Measurements from ENCODE around the gene ALPL.

ALPL gene

DNA sequence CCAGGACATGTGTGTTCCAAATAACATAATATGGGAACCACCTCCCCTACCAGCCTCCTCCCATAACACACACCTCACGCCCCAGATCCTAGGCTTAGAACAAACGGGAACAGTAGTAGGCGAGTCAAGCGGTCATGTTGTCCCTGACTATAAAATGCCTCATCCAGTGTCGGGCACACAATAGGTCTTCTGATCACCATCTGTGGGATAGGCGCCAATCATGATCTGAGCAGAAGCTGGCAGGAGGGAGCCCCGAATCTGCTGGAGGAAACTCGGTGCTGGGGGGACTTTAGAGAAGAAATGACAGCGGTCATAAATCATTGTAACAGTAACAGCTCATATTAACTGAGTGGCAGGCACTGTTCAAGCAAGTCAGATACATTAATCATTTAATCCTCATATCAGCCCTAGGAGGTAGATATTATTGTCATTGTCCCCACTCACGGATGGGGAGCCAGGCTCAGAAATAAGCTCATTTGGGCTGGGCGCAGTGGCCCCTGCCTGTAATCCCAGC is 13.4 kb downstream of the ALPL start:
- Histone ChIP-seq H3K9ac (ENCODE audit: low read depth, low read length) (no peak overlapping the region), H3K36me3 (ENCODE audit: insufficient read depth, low read length) (no peaks in the 10 kb centered on the region), H3K27me3 (ENCODE audit: control insufficient read depth, insufficient read depth, low read length) (no peaks in the 10 kb centered on the region), H3K4me2 (ENCODE audit: low read length) (no peak overlapping the region), H3K4me3 (ENCODE audit: low read length) (no peak overlapping the region), H3K4me1 (ENCODE audit: control insufficient read depth, insufficient read depth, low read length) (peaks cover 7% of the 10 kb centered on the region), H3K9me3 (replicated peaks; ENCODE audit: low read length) (no peaks in the 10 kb centered on the region)

DNA sequence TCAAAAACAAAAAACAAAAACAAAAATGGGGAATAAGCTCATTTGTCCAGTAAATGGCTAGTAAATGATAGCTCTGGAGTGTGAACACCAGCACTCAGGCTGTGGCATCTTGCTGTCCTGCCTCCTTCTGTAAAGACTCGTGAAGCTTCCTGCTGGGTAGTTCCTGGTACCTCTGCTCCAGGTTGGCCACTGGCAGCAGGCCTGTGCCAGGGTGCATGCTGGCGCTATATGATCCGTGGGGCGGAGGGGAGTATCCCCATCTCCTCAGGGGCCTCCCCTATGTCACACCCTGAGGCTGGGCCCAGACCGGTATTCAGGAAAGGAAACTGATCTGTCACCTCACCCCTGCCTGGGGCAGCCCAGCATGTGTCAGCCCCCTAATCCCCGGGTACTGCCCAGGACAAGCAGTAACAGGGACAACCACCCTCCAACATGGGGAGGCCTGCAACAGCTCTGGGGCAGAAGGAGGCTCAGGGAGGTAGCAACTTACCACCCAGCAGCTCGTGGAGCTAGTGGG is 14.1 kb downstream of the ALPL start:
- Histone ChIP-seq H3K4me1 (ENCODE audit: control insufficient read depth, insufficient read depth, low read length) (peaks cover 7% of the 10 kb centered on the region), H3K4me2 (ENCODE audit: low read length) (no peak overlapping the region), H3K27me3 (ENCODE audit: control insufficient read depth, insufficient read depth, low read length) (no peaks in the 10 kb centered on the region), H3K9ac (ENCODE audit: low read depth, low read length) (no peak overlapping the region), H3K36me3 (ENCODE audit: insufficient read depth, low read length) (no peaks in the 10 kb centered on the region), H3K4me3 (ENCODE audit: low read length) (no peak overlapping the region), H3K9me3 (replicated peaks; ENCODE audit: low read length) (no peaks in the 10 kb centered on the region)

DNA sequence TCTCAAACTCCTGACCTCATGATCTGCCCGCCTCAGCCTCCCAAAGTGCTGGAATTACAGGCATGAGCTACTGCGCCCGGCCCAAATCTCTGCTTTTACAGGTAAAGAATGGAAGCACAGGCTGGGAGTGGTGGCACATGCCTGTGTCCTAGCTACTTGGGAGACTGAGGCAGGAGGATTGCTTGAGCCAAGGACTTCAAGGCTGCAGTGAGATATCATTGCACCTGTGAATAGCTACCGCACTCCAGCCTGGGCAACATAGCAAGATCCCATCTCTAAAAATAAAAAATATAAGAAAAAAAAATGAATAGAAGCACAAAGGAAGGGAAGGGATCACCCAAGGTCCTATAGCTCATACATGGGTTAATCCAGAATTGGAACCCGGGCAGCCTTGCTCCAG is 15.0 kb downstream of the ALPL start:
- no peaks in the 10 kb centered on the region for H3K36me3 ChIP-seq (ENCODE audit: insufficient read depth, low read length)
- no peaks in the 10 kb centered on the region for H3K27me3 ChIP-seq (ENCODE audit: control insufficient read depth, insufficient read depth, low read length)
- H3K4me3 ChIP-seq (ENCODE audit: low read length) = no peak overlapping the region
- peaks cover 7% of the 10 kb centered on the region for H3K4me1 ChIP-seq (ENCODE audit: control insufficient read depth, insufficient read depth, low read length)
- no peaks in the 10 kb centered on the region for H3K9me3 ChIP-seq (replicated peaks; ENCODE audit: low read length)
- H3K4me2 ChIP-seq (ENCODE audit: low read length) = no peak overlapping the region
- no peak overlapping the region for H3K9ac ChIP-seq (ENCODE audit: low read depth, low read length)

DNA sequence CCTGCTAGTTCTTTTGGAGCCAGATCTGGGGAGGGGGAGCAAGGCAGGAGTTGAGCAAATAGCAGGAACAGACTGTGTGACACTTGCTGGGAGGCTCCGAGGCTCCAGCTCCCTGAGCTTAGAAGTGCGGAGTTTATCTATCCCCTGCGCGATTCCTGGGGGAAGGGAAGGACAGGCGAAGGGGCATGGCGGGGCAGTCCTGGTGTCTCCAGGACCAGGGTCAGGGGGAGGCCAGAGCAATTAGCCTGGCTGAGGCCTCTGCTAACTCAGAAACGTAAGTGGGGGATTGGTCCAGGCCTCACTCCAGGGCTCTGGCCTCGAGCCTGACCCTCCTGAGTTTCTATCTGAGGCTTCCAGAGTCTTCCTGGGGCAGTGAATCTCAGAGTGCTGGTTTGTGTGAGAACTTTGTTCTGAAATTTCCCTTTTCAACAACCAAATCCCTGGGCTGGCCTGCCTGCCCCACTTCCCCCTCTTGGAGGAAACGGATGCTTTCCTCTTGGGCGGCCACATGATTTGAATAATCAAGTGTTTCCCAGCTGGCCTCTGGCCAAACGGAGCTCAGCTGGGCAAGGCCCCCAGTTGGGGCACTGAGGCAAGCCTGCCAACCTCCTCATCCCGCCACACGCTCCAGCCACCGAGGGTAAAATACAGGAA is 15.6 kb downstream of the ALPL start:
- H3K27me3 ChIP-seq (ENCODE audit: control insufficient read depth, insufficient read depth, low read length) = no peaks in the 10 kb centered on the region
- H3K4me1 ChIP-seq (ENCODE audit: control insufficient read depth, insufficient read depth, low read length) = peaks cover 7% of the 10 kb centered on the region
- H3K36me3 ChIP-seq (ENCODE audit: insufficient read depth, low read length) = no peaks in the 10 kb centered on the region
- no peaks in the 10 kb centered on the region for H3K9me3 ChIP-seq (replicated peaks; ENCODE audit: low read length)
- H3K9ac ChIP-seq (ENCODE audit: low read depth, low read length) = no peak overlapping the region
- no peak overlapping the region for H3K4me3 ChIP-seq (ENCODE audit: low read length)
- no peak overlapping the region for H3K4me2 ChIP-seq (ENCODE audit: low read length)

DNA sequence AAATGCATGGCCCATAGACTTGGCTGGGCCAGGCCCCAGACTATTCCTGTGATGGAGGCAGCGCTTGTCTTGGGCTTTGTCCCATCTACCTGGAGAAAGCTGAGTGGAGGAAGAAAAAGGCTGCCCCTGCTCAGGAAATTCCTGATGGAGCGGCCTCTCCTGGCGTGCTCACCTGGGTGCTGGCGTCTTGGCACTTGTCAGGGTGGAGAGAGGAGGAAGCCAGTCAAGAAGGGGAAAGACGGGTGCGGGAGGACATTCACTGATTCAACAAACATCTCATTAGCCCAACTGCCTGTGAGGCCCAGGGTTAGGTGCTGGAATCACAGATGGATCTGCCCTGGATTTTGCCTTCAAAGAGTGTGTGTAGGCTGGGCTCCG is 16.1 kb downstream of the ALPL start:
- H3K9ac ChIP-seq (ENCODE audit: low read depth, low read length) = no peak overlapping the region
- no peaks in the 10 kb centered on the region for H3K9me3 ChIP-seq (replicated peaks; ENCODE audit: low read length)
- H3K36me3 ChIP-seq (ENCODE audit: insufficient read depth, low read length) = no peaks in the 10 kb centered on the region
- H3K4me3 ChIP-seq (ENCODE audit: low read length) = no peak overlapping the region
- H3K27me3 ChIP-seq (ENCODE audit: control insufficient read depth, insufficient read depth, low read length) = no peaks in the 10 kb centered on the region
- H3K4me2 ChIP-seq (ENCODE audit: low read length) = no peak overlapping the region
- H3K4me1 ChIP-seq (ENCODE audit: control insufficient read depth, insufficient read depth, low read length) = peaks cover 7% of the 10 kb centered on the region

DNA sequence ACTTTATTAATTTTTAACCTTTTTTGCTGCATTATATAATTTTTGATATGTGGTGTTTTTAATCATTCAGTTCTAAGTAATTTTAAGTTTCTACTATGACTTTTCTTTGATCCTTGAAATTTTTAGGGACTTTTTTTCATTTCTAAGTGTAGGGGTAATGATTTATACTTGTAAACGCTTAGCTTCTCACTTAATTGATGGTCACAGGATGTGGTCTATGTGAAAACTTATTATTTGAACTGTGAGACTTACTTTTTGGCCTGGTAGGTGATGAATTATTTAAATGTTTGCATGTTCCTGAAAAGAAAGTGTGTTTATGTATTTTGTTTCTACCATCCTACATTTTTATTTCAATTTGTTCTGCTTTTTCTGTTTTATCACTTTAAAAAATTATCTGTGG is 17.2 kb downstream of the ALPL start:
- Histone ChIP-seq H3K9ac (ENCODE audit: low read depth, low read length) (no peak overlapping the region), H3K4me1 (ENCODE audit: control insufficient read depth, insufficient read depth, low read length) (no peaks in the 10 kb centered on the region), H3K36me3 (ENCODE audit: insufficient read depth, low read length) (no peaks in the 10 kb centered on the region), H3K4me2 (ENCODE audit: low read length) (no peak overlapping the region), H3K4me3 (ENCODE audit: low read length) (no peak overlapping the region), H3K27me3 (ENCODE audit: control insufficient read depth, insufficient read depth, low read length) (no peaks in the 10 kb centered on the region), H3K9me3 (replicated peaks; ENCODE audit: low read length) (no peaks in the 10 kb centered on the region)

DNA sequence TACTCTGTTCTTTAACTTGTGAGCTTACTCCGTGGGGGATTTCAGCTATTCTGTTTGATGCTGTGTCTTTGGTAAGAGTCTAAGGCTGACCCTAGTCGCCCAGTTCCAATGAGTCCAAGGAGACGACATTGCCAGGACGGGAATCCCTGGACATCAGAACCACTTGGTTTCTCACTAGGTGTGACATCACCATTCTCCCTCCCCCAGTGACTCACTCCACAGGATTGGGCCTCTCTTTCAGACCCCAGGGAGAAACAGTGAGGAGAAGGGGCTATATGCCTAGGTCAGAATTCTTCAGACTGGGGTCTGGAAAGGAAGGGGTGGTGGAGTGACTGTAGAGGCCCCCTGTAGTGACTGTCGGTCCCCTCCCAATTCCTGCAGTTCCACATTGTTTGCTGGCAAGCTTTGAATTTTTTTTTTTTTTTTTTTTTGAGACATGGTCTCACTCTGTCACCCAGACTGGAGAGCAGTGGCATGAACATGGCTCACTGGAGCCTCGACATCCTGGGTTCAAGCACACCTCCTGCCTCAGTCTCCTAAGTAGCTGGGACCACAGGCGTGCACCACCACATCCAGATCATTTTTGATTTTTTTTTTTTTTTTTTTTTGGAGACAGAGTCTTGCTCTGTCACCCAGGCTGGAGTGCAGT is 21.3 kb downstream of the ALPL start:
- Histone ChIP-seq H3K4me2 (ENCODE audit: low read length) (no peak overlapping the region), H3K4me1 (ENCODE audit: control insufficient read depth, insufficient read depth, low read length) (no peaks in the 10 kb centered on the region), H3K9ac (ENCODE audit: low read depth, low read length) (no peak overlapping the region), H3K9me3 (replicated peaks; ENCODE audit: low read length) (no peaks in the 10 kb centered on the region), H3K27me3 (ENCODE audit: control insufficient read depth, insufficient read depth, low read length) (no peaks in the 10 kb centered on the region), H3K4me3 (ENCODE audit: low read length) (no peak overlapping the region), H3K36me3 (ENCODE audit: insufficient read depth, low read length) (no peaks in the 10 kb centered on the region)

DNA sequence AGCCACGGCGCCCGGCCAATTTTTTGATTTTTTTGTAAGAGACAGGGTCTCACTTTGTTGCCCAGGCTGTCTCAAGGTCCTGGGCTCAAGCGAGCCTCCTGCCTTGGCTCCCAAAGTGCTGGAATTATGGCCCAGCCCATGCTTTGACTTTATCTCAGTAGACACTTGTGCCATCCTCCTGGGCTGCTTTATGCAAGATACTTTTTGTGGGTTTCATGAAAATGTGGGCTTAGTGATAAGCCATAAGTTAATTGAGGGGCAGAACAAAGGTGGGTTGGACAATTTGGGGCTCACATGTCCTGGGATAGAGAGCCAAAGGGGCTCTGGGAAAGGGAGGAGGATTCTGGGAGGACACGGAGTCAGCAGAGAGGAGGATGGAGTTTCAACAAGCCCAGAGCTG is 22.0 kb downstream of the ALPL start:
- Histone ChIP-seq H3K36me3 (ENCODE audit: insufficient read depth, low read length) (no peaks in the 10 kb centered on the region), H3K4me2 (ENCODE audit: low read length) (no peak overlapping the region), H3K9ac (ENCODE audit: low read depth, low read length) (no peak overlapping the region), H3K4me1 (ENCODE audit: control insufficient read depth, insufficient read depth, low read length) (no peaks in the 10 kb centered on the region), H3K27me3 (ENCODE audit: control insufficient read depth, insufficient read depth, low read length) (no peaks in the 10 kb centered on the region), H3K4me3 (ENCODE audit: low read length) (no peak overlapping the region), H3K9me3 (replicated peaks; ENCODE audit: low read length) (no peaks in the 10 kb centered on the region)

DNA sequence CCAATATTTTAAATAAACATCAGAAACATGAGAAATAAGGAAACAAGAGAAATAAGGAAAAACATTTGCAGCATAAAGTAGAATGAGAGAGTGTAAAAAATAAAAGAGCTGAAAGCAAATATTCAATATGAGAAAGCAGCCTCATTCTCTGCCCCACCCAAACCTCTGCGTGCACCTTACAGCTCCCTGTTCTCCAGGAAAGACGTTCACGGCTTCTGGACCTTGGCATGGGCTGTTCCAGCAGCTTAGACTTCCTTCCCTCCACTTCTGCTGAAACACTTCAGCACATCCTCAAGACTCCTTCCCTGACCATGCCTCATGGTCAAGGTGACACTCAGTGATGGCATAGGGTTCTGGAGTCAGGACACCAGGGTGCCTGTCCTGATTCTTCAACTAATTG is 23.3 kb downstream of the ALPL start:
- Histone ChIP-seq H3K4me1 (ENCODE audit: control insufficient read depth, insufficient read depth, low read length) (peaks cover under 1% of the 10 kb centered on the region), H3K27me3 (ENCODE audit: control insufficient read depth, insufficient read depth, low read length) (no peaks in the 10 kb centered on the region), H3K4me2 (ENCODE audit: low read length) (no peak overlapping the region), H3K36me3 (ENCODE audit: insufficient read depth, low read length) (no peaks in the 10 kb centered on the region), H3K4me3 (ENCODE audit: low read length) (no peak overlapping the region), H3K9ac (ENCODE audit: low read depth, low read length) (no peak overlapping the region), H3K9me3 (replicated peaks; ENCODE audit: low read length) (no peaks in the 10 kb centered on the region)

DNA sequence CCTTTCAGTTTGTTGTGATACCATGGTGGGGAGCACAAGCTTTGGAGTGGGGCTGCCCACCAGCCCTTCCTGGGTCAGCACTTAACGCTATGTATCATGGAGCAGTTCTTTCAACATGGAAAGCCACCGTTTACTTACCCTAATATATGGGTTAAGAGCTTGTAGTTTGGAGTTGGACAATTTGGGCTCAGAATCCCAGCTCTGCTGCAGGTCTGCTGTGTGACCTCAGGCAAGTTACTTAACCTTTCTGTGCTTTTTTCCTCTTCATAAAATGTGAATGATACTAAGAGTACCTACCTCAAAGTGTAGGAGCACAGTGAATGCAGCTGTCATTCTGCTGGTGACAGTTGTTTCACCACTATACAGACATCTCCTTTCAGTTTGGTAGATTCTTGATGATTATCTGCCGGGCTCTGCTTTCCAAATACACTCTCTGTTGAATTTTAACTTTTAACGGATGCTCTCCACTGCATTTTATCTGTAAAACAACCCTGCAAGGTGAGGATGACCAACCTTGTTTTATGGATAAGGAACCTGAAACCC is 23.8 kb downstream of the ALPL start:
- Histone ChIP-seq H3K4me3 (ENCODE audit: low read length) (no peak overlapping the region), H3K9ac (ENCODE audit: low read depth, low read length) (no peak overlapping the region), H3K36me3 (ENCODE audit: insufficient read depth, low read length) (no peaks in the 10 kb centered on the region), H3K27me3 (ENCODE audit: control insufficient read depth, insufficient read depth, low read length) (no peaks in the 10 kb centered on the region), H3K9me3 (replicated peaks; ENCODE audit: low read length) (no peaks in the 10 kb centered on the region), H3K4me1 (ENCODE audit: control insufficient read depth, insufficient read depth, low read length) (peaks cover 6% of the 10 kb centered on the region), H3K4me2 (ENCODE audit: low read length) (no peak overlapping the region)

DNA sequence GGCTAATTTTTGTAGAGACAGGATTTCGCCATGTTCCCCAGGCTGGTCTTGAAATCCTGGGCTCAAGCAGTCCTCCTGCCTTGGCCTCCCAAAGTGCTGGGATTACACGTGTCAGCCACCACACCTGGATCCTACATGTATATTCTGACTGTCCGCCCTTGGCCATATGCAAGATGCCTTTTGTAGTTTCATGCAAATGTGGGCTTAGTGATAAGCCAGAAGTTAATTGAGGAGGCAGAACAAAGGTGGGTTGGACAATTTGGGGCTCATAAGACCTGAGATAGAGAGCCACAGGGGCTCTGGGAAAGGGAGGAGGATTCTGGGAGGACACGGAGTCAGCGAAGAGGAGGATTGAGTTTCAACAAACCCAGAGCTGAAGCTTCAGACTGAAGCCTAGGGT is 24.9 kb downstream of the ALPL start:
- Histone ChIP-seq H3K27me3 (ENCODE audit: control insufficient read depth, insufficient read depth, low read length) (no peaks in the 10 kb centered on the region), H3K4me1 (ENCODE audit: control insufficient read depth, insufficient read depth, low read length) (peaks cover 10% of the 10 kb centered on the region), H3K4me3 (ENCODE audit: low read length) (no peak overlapping the region), H3K9ac (ENCODE audit: low read depth, low read length) (no peak overlapping the region), H3K9me3 (replicated peaks; ENCODE audit: low read length) (no peaks in the 10 kb centered on the region), H3K4me2 (ENCODE audit: low read length) (no peak overlapping the region), H3K36me3 (ENCODE audit: insufficient read depth, low read length) (no peaks in the 10 kb centered on the region)

Measured in skeletal muscle satellite cell (primary cell).